NCI-H2196 treated with DMSO at 0.1 percent for 48 hours (cell line): ENCODE results near the gene ABL1.
"Not testable (repeated sequence)": the region's sequence is repeated elsewhere in the genome, so short reads cannot be mapped to it uniquely, and the experiment has no call there.

ENCODE experiments used
- DNase-seq: peaks from one replicate; lab custom pipeline; 2025; ENCODE audit not compliant: unreplicated experiment; lab: John Stamatoyannopoulos, UW

ABL1 gene

DNA sequence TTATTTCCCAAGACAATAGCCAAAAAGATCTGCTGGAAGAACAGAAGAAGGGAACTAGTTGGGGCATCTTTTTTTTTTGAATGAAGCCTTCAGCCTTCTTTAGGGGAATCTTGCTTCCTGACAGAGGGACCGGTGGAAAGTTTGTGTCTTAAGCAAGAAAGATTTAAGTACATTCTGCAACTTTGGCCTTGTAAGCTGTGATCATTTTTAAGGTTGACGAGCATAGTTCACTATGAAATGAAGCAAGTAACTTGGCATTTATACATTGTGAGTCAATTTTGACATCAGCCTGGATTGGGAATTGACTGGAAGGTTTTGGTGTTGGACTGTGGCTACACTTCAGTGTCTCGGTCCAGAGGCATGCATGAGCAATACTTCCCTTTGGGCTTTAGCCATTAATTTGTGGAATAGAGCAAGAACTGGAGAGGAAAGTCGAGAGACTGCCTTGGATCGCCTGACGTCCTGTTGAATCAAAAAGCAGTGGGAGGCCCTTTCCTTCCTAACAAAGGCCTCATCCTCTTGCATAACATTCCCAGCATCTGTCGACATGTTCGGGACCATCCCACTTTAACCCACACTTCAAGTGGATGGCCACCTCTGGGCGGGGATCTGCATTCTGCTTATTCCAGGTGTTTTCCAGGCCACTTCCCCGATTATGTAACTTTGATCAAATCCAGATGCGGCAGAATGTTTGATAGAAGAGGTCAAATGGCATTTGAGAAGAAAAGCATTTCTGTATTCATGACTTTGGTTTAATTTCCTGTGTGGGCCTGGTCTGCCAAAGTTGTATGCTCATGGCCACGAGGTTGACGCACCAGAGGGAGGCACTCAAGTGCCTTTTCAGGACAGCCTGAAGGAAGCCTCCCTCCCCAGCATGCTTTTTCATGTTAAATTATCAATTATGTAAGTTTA, 12.5 kb downstream of the ABL1 start:
- DNase-seq = no peak

GRCh38 chr9:130848514-130848913, 13.5 kb downstream of the ABL1 start:
- DNase-seq = not testable (repeated sequence)

- no peak for DNase-seq
Observed at GRCh38 chr9:130849356-130849755, 14.3 kb downstream of the ABL1 start.

GRCh38 chr9:130852801-130853200, 17.7 kb downstream of the ABL1 start:
- DNase-seq = no peak

DNA sequence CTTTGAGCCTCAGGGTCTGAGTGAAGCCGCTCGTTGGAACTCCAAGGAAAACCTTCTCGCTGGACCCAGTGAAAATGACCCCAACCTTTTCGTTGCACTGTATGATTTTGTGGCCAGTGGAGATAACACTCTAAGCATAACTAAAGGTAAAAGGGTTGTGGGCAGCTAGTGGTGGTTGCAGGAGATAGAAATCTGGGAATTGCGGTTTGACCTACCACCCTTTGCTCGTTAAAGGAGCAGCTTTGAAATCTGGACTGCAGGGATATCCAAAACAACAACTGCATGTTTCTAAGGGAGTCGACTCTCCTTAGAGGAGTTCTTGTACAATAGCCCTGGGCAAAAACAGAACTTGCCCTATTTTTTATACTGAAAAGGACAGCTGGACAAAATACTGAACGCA, 19.0 kb downstream of the ABL1 start:
- no peak for DNase-seq

DNA sequence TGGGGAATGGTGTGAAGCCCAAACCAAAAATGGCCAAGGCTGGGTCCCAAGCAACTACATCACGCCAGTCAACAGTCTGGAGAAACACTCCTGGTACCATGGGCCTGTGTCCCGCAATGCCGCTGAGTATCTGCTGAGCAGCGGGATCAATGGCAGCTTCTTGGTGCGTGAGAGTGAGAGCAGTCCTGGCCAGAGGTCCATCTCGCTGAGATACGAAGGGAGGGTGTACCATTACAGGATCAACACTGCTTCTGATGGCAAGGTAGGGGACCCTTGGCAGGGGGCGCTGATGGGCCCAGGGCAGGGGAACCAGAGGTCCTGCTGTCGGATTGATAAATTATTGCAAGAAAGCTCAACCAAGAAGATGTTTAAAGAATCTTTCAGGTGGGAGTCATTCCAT, 19.8 kb downstream of the ABL1 start:
- DNase-seq = no peak

DNA sequence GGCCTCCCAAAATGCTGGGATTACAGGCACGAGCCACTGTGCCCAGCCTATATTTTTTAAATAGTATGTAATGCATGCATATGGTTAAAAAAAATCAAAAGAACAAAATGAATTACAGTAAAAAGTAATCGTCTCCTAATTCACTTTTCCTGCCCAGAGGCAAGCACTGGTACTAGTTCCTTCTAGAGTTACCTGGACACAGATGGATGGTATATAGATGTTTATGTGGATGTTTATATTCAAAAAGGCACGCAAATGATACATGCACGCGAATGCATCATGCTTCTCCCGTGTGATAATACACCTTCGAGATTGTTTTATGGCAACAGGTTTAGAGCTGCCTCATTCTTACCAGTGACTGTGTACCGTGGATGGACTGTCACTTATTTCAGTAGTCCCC, 21.4 kb downstream of the ABL1 start:
- no peak for DNase-seq

- DNase-seq = no peak
Observed at GRCh38 chr9:130857864-130858738, 23.0 kb downstream of the ABL1 start.

DNA sequence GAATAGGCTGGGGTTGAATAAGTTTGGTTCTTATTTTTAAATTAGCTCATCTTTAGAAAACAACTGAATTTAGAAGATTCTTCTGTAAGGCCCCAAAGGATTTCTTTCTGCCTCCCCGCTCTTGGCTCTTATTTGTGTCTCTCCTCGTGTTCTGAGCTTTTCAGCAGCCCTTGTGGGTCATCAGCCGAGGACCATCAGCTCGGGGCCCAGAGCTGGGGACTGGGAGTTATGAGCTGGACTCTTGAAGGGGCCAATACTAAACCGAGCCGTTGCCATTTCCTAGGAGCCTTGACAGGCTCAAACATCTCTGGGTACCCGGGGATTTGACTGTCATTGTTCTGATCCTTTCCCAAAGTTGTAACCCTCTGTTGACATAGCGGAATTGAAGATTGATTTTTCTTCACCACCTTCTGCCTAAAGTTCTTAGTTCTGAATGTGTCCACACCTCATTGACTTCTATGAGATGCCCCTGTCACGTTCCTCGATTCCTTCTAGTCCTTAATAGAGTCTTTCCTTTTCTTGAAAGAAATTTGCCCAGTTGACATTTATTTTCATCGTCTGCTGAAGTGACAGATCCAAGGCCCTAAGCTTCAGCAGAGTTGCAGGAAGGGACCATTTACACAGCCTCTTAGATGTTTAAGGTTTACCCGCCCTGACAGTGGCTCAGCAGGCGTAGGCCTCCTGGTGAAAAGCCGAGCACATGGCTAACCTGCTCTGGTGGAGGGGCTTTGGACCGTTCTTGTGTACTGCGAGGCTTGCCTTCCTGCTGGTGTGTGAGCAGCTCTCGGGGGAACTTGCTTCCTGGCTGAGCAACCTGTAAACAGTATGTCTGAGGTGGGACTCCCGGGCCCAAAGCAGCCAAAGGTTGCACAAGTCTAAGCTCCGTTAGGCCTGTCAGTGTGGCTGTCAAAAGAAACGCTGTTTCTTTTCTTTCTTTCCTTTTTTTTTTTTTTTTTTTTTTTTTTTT, 24.0 kb downstream of the ABL1 start:
- DNase-seq = no peak

DNA sequence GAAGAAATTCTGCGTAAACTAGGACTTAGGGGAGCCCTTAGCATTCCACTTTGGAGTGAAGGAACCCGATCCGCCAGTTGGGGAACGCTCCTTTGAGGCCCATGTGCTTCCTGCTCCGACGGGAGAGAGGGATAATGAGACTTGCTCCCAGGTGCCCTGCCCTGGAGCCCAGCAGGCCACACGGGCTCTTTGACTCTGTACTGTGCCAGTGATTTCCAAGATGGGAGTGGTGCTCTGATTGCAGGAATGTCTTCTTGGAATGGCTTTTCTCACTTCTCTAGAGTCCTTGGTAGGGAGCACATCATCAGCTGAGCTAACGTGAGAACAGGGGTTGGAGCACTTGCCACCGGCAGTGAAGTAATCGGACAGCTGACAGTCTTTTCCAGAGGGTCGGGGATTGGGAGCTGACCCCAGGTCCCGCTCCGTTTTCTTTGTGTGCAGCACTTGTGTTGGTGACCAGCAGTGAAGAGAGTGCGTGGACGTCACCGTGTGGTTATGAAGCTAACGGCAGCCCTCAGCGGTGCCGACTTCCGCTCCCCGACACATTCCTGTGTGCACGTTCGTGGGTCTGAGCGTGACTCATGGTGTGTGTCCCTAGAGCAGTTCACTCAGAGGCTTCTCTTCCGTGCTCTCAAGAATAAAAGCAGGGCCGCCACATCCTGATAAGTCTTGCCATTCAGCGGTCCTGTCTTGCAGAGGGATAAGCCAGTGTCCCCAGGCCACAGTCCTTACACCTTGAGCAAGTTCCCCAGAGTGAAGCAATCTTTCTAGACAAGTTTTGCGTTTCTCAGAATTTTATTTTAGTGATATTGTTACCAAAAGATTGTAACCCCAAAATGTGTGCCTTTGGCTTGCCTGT, 25.6 kb downstream of the ABL1 start:
- DNase-seq = no peak

GRCh38 chr9:130861372-130862180, 26.5 kb downstream of the ABL1 start:
- DNase-seq = no peak

GRCh38 chr9:130862217-130862616, 27.2 kb downstream of the ABL1 start:
- no peak for DNase-seq

DNA sequence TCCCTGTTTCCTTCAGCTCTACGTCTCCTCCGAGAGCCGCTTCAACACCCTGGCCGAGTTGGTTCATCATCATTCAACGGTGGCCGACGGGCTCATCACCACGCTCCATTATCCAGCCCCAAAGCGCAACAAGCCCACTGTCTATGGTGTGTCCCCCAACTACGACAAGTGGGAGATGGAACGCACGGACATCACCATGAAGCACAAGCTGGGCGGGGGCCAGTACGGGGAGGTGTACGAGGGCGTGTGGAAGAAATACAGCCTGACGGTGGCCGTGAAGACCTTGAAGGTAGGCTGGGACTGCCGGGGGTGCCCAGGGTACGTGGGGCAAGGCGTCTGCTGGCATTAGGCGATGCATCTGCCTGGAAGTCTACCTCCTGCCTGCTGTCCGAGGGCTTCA, 27.7 kb downstream of the ABL1 start:
- DNase-seq = no peak

DNA sequence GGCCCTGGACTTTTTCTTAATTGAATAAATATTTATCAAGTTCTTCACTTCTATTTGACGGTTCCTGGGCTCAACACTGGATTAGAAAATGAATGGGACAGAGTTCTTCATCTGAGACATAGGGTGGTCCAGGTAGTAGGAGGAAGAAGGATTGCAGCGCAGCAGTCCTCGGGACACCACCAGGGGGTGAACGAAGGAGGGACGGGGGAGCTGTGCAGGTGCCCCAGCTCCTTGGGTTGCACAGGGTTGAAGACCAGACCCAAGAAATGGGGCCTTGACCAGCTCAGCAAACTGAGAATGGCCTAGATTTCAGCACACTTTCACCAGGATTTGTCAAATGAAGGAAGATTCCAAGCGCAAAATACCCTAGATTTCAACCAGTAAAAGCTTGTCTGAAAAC, 29.5 kb downstream of the ABL1 start:
- no peak for DNase-seq

- no peak for DNase-seq
Observed at GRCh38 chr9:130865921-130866320, 30.9 kb downstream of the ABL1 start.

DNA sequence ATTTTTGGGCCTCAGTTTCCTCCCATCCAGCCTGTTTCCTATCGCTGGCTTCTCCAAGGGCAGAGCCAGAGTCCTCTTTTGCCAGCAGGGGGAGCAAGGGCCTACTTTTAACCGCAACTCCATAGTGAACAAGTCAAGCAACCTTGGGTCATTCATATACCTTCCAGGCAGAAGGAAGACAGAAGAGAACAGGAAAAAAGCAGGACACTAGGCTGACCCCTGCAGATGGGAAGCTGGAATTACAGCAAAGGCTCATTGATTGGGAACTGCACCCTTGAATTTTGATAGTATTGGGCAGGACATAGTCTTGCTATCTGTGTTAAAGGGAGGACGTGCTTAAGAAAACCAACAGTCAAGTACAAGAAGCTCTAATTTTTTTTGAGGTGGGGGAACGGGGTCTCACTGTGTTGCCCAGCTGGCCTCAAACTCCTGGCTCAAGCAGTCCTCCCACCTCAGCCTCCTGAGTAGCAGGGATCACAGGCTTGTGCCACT, 31.5 kb downstream of the ABL1 start:
- DNase-seq = peak; percentile 76

DNA sequence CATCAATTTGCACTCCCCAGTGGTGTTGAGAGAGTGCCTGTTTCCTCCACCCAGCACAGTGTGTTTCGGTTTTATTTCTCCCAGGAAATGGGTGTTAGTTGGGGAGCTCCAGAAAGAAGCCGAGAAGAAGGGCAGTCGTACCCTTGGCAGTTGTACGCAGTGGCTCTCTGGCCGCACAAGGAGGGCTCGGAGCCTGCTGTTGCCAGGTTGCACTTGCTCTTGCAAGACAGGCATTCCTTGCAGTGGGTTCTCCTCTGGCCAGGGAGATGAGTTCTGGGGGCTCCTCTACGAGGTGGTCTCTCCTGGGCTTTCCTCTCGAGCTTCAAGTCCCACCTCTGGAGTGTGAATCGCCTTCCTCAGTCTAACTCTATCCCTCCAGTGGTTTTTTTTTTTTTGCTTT, 32.5 kb downstream of the ABL1 start:
- DNase-seq = no peak

DNA sequence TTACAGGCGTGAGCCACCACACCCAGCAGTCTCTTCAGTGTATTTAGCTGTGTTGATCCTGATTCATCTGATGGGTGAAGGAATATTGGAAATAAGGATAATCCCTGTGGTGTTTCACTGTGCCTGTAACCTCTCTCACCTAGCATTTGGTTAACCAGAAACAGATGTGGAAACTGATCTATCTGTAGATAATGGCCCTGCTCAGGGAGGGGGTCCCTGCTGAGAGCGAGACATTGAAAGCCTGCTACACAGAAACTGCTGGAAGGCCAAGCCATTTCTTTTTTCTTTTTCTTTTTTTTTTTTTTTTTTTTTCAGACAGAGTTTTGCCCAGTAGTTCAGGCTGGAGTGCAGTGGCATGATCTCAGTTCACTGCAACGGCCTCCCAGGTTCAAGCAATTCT, 33.2 kb downstream of the ABL1 start:
- no peak for DNase-seq

GRCh38 chr9:130869250-130869649, 34.2 kb downstream of the ABL1 start:
- DNase-seq = no peak
